Measurements from ENCODE around the gene FBH1.
"Not testable (repeated sequence)": the region's sequence is repeated elsewhere in the genome, so short reads cannot be mapped to it uniquely, and the experiment has no call there.

FBH1 gene

GRCh38 chr10:5905854-5906507 lies 15.9 kb downstream of the FBH1 start:
- DNase-seq: no peak

GRCh38 chr10:5906651-5907050 lies 16.6 kb downstream of the FBH1 start:
- DNase-seq: no peak

DNA sequence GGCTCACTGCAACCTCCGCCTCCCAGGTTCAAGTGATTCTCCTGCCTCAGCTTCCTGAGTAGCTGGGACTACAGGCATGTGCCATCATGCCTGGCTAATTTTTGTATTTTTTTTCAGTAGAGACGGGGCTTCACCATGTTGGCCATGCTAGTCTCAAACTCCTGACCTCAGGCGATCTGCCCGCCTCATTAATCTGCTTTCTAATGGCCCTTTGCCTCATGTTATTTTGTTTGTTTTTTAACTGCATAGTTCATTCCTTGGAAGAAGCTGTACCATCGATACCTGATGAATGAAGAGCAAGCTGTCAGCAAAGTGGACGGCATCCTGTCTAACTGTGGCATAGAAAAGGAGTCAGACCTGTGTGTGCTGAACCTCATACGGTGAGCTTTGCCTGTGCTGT lies 18.6 kb downstream of the FBH1 start:
- not testable (repeated sequence) for DNase-seq

- DNase-seq: no peak
Observed at GRCh38 chr10:5910323-5911100, 20.5 kb downstream of the FBH1 start.

GRCh38 chr10:5911670-5912069 lies 21.6 kb downstream of the FBH1 start:
- DNase-seq: no peak

- no peak for DNase-seq
Observed at GRCh38 chr10:5913736-5914135, 23.7 kb downstream of the FBH1 start.

- no peak for DNase-seq
Observed at GRCh38 chr10:5915451-5915850, 25.4 kb downstream of the FBH1 start.

DNA sequence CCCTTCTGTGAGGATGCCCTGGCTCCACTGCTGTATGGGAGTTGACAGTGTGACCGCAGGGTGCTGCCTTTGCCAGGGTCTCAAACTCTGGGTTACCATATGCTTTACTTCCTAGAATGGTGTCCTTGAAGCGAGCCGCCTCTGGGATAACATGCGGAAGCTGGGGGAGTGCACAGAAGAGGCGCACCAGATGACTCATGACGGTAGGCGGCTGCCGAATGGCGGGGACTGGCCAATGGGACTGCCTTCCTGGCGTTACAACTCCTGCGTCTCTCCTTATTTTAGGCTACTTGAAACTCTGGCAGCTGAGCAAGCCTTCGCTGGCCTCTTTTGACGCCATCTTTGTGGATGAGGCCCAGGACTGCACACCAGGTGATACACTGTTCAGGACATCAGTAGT lies 27.3 kb downstream of the FBH1 start:
- no peak for DNase-seq

GRCh38 chr10:5918763-5919162 lies 28.7 kb downstream of the FBH1 start:
- no peak for DNase-seq

GRCh38 chr10:5919568-5919967 lies 29.5 kb downstream of the FBH1 start:
- DNase-seq: no peak

- DNase-seq: no peak
Observed at GRCh38 chr10:5921746-5922145, 31.7 kb downstream of the FBH1 start.

- DNase-seq: no peak
Observed at GRCh38 chr10:5924889-5925288, 34.8 kb downstream of the FBH1 start.

DNA sequence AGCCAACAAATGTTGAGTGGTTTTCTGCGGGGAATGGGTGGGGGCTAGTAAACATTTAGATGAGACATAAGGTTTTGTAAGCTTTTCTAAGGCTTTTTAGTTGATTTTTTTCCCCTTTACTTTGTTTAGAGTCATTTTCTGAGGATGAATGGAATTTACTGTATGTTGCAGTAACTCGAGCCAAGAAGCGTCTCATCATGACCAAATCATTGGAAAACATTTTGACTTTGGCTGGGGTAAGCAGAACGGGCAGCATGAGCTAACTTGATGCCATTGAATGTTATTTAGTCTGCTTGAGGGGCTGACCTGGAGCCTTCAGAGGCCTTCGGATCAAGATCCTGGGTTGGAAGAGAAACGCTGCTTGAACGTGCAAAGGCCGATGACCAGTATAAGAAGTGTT lies 37.3 kb downstream of the FBH1 start:
- DNase-seq: no peak

DNA sequence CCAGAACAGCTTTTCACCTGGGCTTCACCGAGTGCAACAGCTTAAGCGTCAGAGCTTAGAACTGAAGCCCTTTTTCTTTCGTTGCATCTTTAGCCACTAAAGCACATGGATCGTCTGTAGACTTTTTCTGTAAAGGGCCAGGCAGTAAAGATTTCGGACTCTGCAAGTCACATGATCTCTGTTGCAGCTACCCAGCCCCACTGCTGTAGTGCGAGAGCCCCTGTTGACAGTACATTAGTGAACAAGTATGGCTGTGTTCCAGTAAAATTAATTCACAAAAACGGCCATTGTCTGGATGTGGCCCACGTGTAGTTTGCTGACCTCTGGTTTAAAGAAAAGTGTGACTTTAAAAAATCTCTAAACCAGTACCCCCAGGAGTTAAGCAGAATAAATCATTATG lies 39.4 kb downstream of the FBH1 start:
- DNase-seq: no peak

GRCh38 chr10:5930272-5930671 lies 40.2 kb downstream of the FBH1 start:
- DNase-seq: no peak

DNA sequence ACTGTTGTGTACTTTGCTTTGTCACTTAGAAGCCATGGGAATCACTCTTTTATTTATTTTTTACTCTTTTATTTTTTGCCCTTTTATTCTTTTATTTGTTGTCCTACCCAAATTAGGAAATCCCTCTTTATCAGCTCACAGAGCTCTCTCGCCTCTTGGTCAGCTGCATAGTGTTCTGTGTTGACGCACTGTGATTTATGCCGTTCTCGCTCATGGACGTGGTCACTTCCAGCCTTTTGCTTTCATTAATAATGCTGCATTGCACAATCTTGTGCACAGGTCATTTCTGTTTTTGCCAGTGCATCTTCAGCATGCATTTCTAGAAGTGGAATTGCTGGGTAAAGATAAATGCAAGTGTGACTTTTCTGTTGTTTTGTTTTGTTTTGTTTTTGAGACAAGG lies 42.3 kb downstream of the FBH1 start:
- no peak for DNase-seq

GRCh38 chr10:5933909-5934546 lies 44.0 kb downstream of the FBH1 start:
- no peak for DNase-seq

- DNase-seq: no peak
Observed at GRCh38 chr10:5935628-5936027, 45.6 kb downstream of the FBH1 start.

DNA sequence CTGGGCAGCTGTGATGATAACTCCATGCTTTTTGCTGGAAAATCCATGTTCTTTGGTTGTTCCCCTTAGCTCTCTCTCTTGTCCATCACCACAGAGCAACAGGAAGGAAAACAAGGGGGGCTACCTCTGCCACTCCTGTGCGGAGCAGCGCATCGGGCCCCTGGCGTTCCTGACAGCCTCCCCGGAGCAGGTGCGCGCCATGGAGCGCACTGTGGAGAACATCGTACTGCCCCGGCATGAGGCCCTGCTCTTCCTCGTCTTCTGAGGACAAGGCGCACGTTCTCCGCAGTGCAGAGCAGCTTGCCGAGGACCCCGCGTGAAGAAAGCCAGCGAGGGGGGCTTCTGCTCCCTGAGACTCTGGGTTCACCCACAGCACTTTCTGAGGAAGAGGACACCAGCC lies 47.0 kb downstream of the FBH1 start:
- DNase-seq: no peak

DNA sequence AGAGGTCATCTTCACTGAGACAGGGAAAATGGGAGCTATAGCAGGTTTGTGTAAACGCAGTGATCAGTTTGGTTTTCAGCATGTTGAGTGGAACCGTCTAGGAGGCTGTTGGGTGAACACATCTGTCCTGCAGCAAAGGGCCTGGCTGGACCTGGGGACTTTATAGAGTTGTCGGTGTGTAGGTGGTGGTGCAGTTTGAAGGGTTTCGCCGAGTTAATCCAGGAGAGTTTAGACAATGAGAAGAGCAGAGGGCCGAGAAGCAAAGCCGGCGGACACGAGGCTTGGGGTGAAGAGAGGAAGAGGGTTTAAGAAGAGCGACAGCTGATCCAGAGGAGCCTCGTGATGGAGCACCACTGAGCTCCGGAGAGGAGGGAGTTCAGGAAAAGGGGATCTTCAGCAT lies 48.2 kb downstream of the FBH1 start:
- no peak for DNase-seq

GRCh38 chr10:5940807-5941218 lies 50.8 kb downstream of the FBH1 start:
- no peak for DNase-seq

GRCh38 chr10:5941579-5941978 lies 51.5 kb downstream of the FBH1 start:
- no peak for DNase-seq

DNA sequence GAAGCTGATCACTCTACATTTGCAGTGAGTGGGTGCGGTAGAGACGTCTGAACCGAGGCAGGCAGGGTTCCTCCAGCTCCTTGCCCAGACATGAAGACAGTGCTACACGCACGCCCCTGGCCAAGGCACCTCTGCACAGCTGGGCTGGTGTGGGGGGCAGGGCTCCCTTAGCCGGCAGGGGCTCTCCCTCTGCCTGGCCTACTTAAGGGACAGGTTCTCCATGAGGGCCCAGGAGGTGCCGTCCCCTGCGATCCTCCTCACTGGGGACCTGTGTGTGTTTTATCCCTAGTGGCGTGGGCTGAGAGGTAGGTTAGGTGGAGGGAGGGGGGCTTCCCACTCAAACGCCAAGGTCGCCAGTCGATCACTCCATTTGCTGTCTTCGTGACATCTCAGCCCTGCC lies 52.0 kb downstream of the FBH1 start:
- no peak for DNase-seq

GRCh38 chr10:5942474-5942873 lies 52.4 kb downstream of the FBH1 start:
- no peak for DNase-seq
